Transverse colon (tissue), 4 donors: ENCODE data around the gene MMP11.

Experiments
- EP300 ChIP-seq: sonication (generic); formaldehyde crosslinking; IDR thresholded peaks from one replicate; pipeline ENCODE4 v1.6.1; 2017; ENCODE audit warnings: antibody characterized with exemption, low read depth
- POLR2A ChIP-seq: fragments of 450-650 bp; IDR thresholded peaks from one replicate; pipeline ENCODE4 v1.6.1; 2016; ENCODE audit warnings: antibody characterized with exemption, mild to moderate bottlenecking, moderate library complexity
- POLR2AphosphoS5 ChIP-seq, 3 donors: sonication (generic); formaldehyde crosslinking; IDR thresholded peaks; one replicate each; pipeline ENCODE4 v1.6.1; 2016; ENCODE audit warnings: antibody characterized with exemption in 3 of 3
- TF ChIP-seq, protein P1 (sequence below), 5 experiments: fragments of 200-600 bp in 3 of 5; fragments of 450-650 bp in 2 of 5; sonication (generic) in 3 of 5; IDR thresholded peaks; 1 replicate in 2 of 5; 2 replicates in 3 of 5; pipeline ENCODE4 v1.5.1; 2016 to 2017; ENCODE audit warnings: antibody characterized with exemption in 5 of 5, inconsistent platforms in 3 of 5, mild to moderate bottlenecking in 2 of 5, moderate library complexity in 1 of 5

DNA sequence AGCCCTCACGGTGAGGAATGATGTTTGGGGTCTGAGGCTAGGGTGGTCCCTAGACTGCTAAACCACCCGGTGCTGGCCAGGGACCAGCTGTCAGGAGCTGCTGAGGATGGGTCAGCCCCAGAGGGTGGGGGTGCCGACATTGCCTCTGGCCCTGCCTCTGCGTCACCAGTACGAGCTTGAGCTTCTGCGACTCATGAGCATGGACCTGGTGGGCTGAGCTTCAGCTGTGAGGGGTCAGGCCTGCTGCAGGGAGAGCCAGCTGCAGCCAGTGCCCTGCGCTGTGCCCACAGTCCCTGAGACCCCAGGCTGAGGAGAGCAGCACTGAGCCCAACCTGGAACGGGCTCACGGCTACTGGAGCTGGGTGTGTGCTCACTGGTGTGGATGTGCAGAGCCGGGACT, 59.1 kb downstream of the MMP11 start:
- TF ChIP-seq, protein P1, sequence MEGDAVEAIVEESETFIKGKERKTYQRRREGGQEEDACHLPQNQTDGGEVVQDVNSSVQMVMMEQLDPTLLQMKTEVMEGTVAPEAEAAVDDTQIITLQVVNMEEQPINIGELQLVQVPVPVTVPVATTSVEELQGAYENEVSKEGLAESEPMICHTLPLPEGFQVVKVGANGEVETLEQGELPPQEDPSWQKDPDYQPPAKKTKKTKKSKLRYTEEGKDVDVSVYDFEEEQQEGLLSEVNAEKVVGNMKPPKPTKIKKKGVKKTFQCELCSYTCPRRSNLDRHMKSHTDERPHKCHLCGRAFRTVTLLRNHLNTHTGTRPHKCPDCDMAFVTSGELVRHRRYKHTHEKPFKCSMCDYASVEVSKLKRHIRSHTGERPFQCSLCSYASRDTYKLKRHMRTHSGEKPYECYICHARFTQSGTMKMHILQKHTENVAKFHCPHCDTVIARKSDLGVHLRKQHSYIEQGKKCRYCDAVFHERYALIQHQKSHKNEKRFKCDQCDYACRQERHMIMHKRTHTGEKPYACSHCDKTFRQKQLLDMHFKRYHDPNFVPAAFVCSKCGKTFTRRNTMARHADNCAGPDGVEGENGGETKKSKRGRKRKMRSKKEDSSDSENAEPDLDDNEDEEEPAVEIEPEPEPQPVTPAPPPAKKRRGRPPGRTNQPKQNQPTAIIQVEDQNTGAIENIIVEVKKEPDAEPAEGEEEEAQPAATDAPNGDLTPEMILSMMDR (IDR thresholded peaks at IDR 0.05), result no peak
- TF ChIP-seq POLR2A, result no peak
- TF ChIP-seq EP300, result no peak
- no peak for TF ChIP-seq POLR2AphosphoS5 (IDR thresholded peaks at IDR 0.05)
